IPS-18a (cell line): ENCODE results near the gene ZMYM2.

Experiments used
- H3K27ac ChIP-seq: one replicate; pipeline ENCODE4 v1.5.1; 2013; ENCODE audit warnings: low read length
- H3K27me3 ChIP-seq: one replicate; pipeline ENCODE4 v1.6.1; 2013; ENCODE audit warnings: mild to moderate bottlenecking, low read length; ENCODE audit not compliant: control insufficient read depth, insufficient read depth
- H3K36me3 ChIP-seq: one replicate; pipeline ENCODE4 v1.6.1; 2013; ENCODE audit warnings: low read depth, low read length; ENCODE audit not compliant: control insufficient read depth
- H3K4me1 ChIP-seq: one replicate; pipeline ENCODE4 v1.6.1; 2013; ENCODE audit warnings: low read depth, low read length; ENCODE audit not compliant: control insufficient read depth
- H3K4me3 ChIP-seq: one replicate; pipeline ENCODE4 v1.5.1; 2013; ENCODE audit warnings: low read length
- H3K9ac ChIP-seq: one replicate; pipeline ENCODE4 v1.6.1; 2013; ENCODE audit warnings: mild to moderate bottlenecking, low read length, moderate library complexity
- H3K9me3 ChIP-seq: one replicate; pipeline ENCODE4 v1.6.1; 2013; ENCODE audit warnings: low read depth, low read length; ENCODE audit not compliant: control insufficient read depth

ZMYM2 gene

GRCh38 chr13:20118268-20119140, 160.0 kb downstream of the ZMYM2 start:
- Histone ChIP-seq H3K9ac (no peak overlapping the region), H3K27ac (no peak overlapping the region), H3K4me3 (peak overlapping the region; percentile 74)

GRCh38 chr13:20119960-20120359, 161.4 kb downstream of the ZMYM2 start:
- Histone ChIP-seq H3K4me1 (peaks cover 10% of the 10 kb centered on the region), H3K27ac (no peak overlapping the region), H3K9me3 (no peaks in the 10 kb centered on the region), H3K27me3 (peaks cover 6% of the 10 kb centered on the region), H3K36me3 (no peaks in the 10 kb centered on the region), H3K4me3 (no peak overlapping the region), H3K9ac (no peak overlapping the region)

More at GRCh38 chr13:20118268-20119140, 160.0 kb downstream of the ZMYM2 start:
- H3K9me3 ChIP-seq, result no peaks in the 10 kb centered on the region
- H3K27me3 ChIP-seq, result peaks cover 6% of the 10 kb centered on the region
- H3K36me3 ChIP-seq, result no peaks in the 10 kb centered on the region
- H3K4me1 ChIP-seq, result peaks cover 10% of the 10 kb centered on the region

GRCh38 chr13:20121159-20121525, 162.6 kb downstream of the ZMYM2 start:
- no peaks in the 10 kb centered on the region for H3K36me3 ChIP-seq
- no peak overlapping the region for H3K9ac ChIP-seq
- H3K4me3 ChIP-seq, result no peak overlapping the region
- H3K27me3 ChIP-seq, result peaks cover 17% of the 10 kb centered on the region
- H3K9me3 ChIP-seq, result no peaks in the 10 kb centered on the region
- no peak overlapping the region for H3K27ac ChIP-seq
- peaks cover 10% of the 10 kb centered on the region for H3K4me1 ChIP-seq

- Histone ChIP-seq H3K9me3 (no peaks in the 10 kb centered on the region), H3K4me1 (peaks cover 11% of the 10 kb centered on the region), H3K9ac (no peak overlapping the region), H3K36me3 (no peaks in the 10 kb centered on the region), H3K27me3 (peaks cover 31% of the 10 kb centered on the region), H3K4me3 (no peak overlapping the region), H3K27ac (no peak overlapping the region)
Measured at GRCh38 chr13:20124303-20124702, 165.8 kb downstream of the ZMYM2 start.

- H3K27me3 ChIP-seq, result peaks cover 41% of the 10 kb centered on the region
- H3K9ac ChIP-seq, result no peak overlapping the region
Measured at GRCh38 chr13:20125129-20125782, 166.7 kb downstream of the ZMYM2 start.

GRCh38 chr13:20125783-20126165, 167.2 kb downstream of the ZMYM2 start:
- Histone ChIP-seq H3K36me3 (no peaks in the 10 kb centered on the region), H3K27ac (no peak overlapping the region), H3K4me1 (peaks cover 3% of the 10 kb centered on the region), H3K9ac (no peak overlapping the region), H3K4me3 (no peak overlapping the region), H3K27me3 (peaks cover 46% of the 10 kb centered on the region), H3K9me3 (no peaks in the 10 kb centered on the region)

More at GRCh38 chr13:20125129-20125782, 166.7 kb downstream of the ZMYM2 start:
- Histone ChIP-seq H3K27ac (no peak overlapping the region), H3K4me1 (peaks cover 5% of the 10 kb centered on the region), H3K9me3 (no peaks in the 10 kb centered on the region), H3K4me3 (no peak overlapping the region), H3K36me3 (no peaks in the 10 kb centered on the region)

GRCh38 chr13:20126541-20127261, 168.2 kb downstream of the ZMYM2 start:
- H3K9ac ChIP-seq, result no peak overlapping the region
- no peaks in the 10 kb centered on the region for H3K9me3 ChIP-seq
- H3K4me3 ChIP-seq, result no peak overlapping the region
- peaks cover 49% of the 10 kb centered on the region for H3K27me3 ChIP-seq
- peaks cover 3% of the 10 kb centered on the region for H3K4me1 ChIP-seq
- no peaks in the 10 kb centered on the region for H3K36me3 ChIP-seq
- H3K27ac ChIP-seq, result no peak overlapping the region

GRCh38 chr13:20127262-20127561, 168.7 kb downstream of the ZMYM2 start:
- Histone ChIP-seq H3K27ac (no peak overlapping the region), H3K27me3 (peaks cover 49% of the 10 kb centered on the region), H3K9ac (no peak overlapping the region), H3K4me1 (peaks cover 3% of the 10 kb centered on the region), H3K9me3 (no peaks in the 10 kb centered on the region), H3K4me3 (peak overlapping the region; percentile 62), H3K36me3 (no peaks in the 10 kb centered on the region)

GRCh38 chr13:20127562-20128458, 169.3 kb downstream of the ZMYM2 start:
- Histone ChIP-seq H3K4me1 (peaks cover 3% of the 10 kb centered on the region), H3K9ac (peak overlapping the region; percentile 18), H3K36me3 (no peaks in the 10 kb centered on the region), H3K4me3 (peak overlapping the region; percentile 62), H3K9me3 (no peaks in the 10 kb centered on the region), H3K27me3 (peaks cover 49% of the 10 kb centered on the region), H3K27ac (no peak overlapping the region)

GRCh38 chr13:20128459-20128931, 170.0 kb downstream of the ZMYM2 start:
- Histone ChIP-seq H3K27me3 (peaks cover 49% of the 10 kb centered on the region), H3K36me3 (no peaks in the 10 kb centered on the region), H3K4me3 (peak overlapping the region; percentile 62), H3K9ac (no peak overlapping the region), H3K9me3 (no peaks in the 10 kb centered on the region), H3K4me1 (peaks cover 3% of the 10 kb centered on the region), H3K27ac (no peak overlapping the region)

- Histone ChIP-seq H3K27me3 (peaks cover 49% of the 10 kb centered on the region), H3K4me3 (peak overlapping the region; percentile 62), H3K9ac (no peak overlapping the region), H3K36me3 (no peaks in the 10 kb centered on the region), H3K9me3 (no peaks in the 10 kb centered on the region), H3K4me1 (peaks cover 3% of the 10 kb centered on the region), H3K27ac (no peak overlapping the region)
Measured at GRCh38 chr13:20129076-20129475, 170.5 kb downstream of the ZMYM2 start.
